Common myeloid progenitor, CD34-positive (primary cell): ENCODE measurements around the gene TBC1D22A.
"Not testable (repeated sequence)": the region's sequence is repeated elsewhere in the genome, so short reads cannot be mapped to it uniquely, and the experiment has no call there.

Experiments used
- CTCF ChIA-PET: fragments of 350-600 bp; sonication (Branson Sonifier 250); formaldehyde crosslinking; loops from one replicate; lab custom pipeline; 2021; ENCODE audit warnings: antibody characterized with exemption; lab: Charles Lee
- POLR2A ChIA-PET: fragments of 350-600 bp; sonication (Branson Sonifier 250); formaldehyde crosslinking; loops from one replicate; lab custom pipeline; 2021; ENCODE audit warnings: antibody characterized with exemption; lab: Charles Lee
- DNase-seq, 3 donors: peaks; one replicate each; pipeline versions ENCODE4 v3.0.0 to v3.0.0-alpha.2; 2013
- H3K27ac ChIP-seq, 2 experiments: 1 replicate in 1 of 2; 2 replicates in 1 of 2; pipeline ENCODE4 v1.7.0; 2013; ENCODE audit warnings: inconsistent platforms in 2 of 2, low read length in 2 of 2, mild to moderate bottlenecking in 2 of 2, low read depth in 1 of 2, moderate library complexity in 1 of 2; ENCODE audit not compliant: severe bottlenecking in 2 of 2, insufficient read depth in 1 of 2, poor library complexity in 1 of 2
- H3K27me3 ChIP-seq, 5 experiments: replicated peaks in 2 of 5; 1 replicate in 3 of 5; 2 replicates in 2 of 5; pipeline versions ENCODE4 v1.6.1 to v1.7.0; 2013; ENCODE audit warnings: low read length in 4 of 5, mild to moderate bottlenecking in 2 of 5, moderate library complexity in 2 of 5, inconsistent platforms in 1 of 5; ENCODE audit not compliant: insufficient read depth in 5 of 5, control insufficient read depth in 4 of 5
- H3K36me3 ChIP-seq, 4 experiments: 1 replicate in 2 of 4; 2 replicates in 2 of 4; pipeline versions ENCODE4 v1.6.1 to v1.7.0; 2013; ENCODE audit warnings: low read length in 3 of 4, control low read depth in 1 of 4, mild to moderate bottlenecking in 1 of 4; ENCODE audit not compliant: control insufficient read depth in 4 of 4, insufficient read depth in 4 of 4
- H3K4me1 ChIP-seq, 4 experiments: 1 replicate in 3 of 4; 2 replicates in 1 of 4; pipeline versions ENCODE4 v1.6.1 to v1.7.1; 2013; ENCODE audit warnings: low read length in 3 of 4, mild to moderate bottlenecking in 3 of 4, control low read depth in 1 of 4, inconsistent platforms in 1 of 4, moderate library complexity in 1 of 4; ENCODE audit not compliant: control insufficient read depth in 4 of 4, insufficient read depth in 4 of 4; ENCODE audit errors: control extremely low read depth in 1 of 4
- H3K4me3 ChIP-seq, 7 experiments: 1 replicate in 4 of 7; 2 replicates in 3 of 7; pipeline versions ENCODE4 v1.5.1 to v1.7.0; 2013; ENCODE audit warnings: mild to moderate bottlenecking in 7 of 7, low read length in 6 of 7, moderate library complexity in 6 of 7, inconsistent platforms in 2 of 7, low read depth in 2 of 7, control low read depth in 1 of 7; ENCODE audit not compliant: insufficient read depth in 4 of 7, control insufficient read depth in 1 of 7; ENCODE audit errors: extremely low read depth in 1 of 7
- H3K9me3 ChIP-seq, 5 experiments: 1 replicate in 4 of 5; 2 replicates in 1 of 5; pipeline versions ENCODE4 v1.6.1 to v1.7.1; 2013; ENCODE audit warnings: low read length in 4 of 5, mild to moderate bottlenecking in 2 of 5, inconsistent platforms in 1 of 5, low read depth in 1 of 5, moderate library complexity in 1 of 5; ENCODE audit not compliant: control insufficient read depth in 4 of 5, insufficient read depth in 2 of 5; ENCODE audit errors: control extremely low read depth in 1 of 5
- WGBS: methylation state at CpG from one replicate; pipeline ENCODE4 v1.1.5; 2013; ENCODE audit not compliant: insufficient coverage; 5-methylcytosine and 5-hydroxymethylcytosine counted together

TBC1D22A gene

GRCh38 chr22:47168441-47168840 lies 406.0 kb downstream of the TBC1D22A start:
- Histone ChIP-seq H3K27ac (no peak overlapping the region), H3K4me1 (no peaks in the 10 kb centered on the region), H3K36me3 (peaks cover 0 to 26% (median 2%) of the 10 kb centered on the region in 4 experiments), H3K9me3 (peaks cover 0 to 7% (median 0%) of the 10 kb centered on the region in 5 experiments), H3K4me3 (no peak overlapping the region), H3K27me3 (no peaks in the 10 kb centered on the region)
- CTCF ChIA-PET, result no interaction called here
- DNase-seq, result no peak
- POLR2A ChIA-PET, result no interaction called here
- 98% methylated on average over 12 of the region's 14 CpGs for WGBS

GRCh38 chr22:47168900-47169800 lies 406.7 kb downstream of the TBC1D22A start:
- peaks cover 0 to 31% (median under 1%) of the 10 kb centered on the region in 4 experiments for H3K36me3 ChIP-seq
- H3K4me1 ChIP-seq, result no peaks in the 10 kb centered on the region
- no peak for DNase-seq
- ChIA-PET CTCF (no interaction called here), POLR2A (no interaction called here)
- no peak overlapping the region for H3K4me3 ChIP-seq
- H3K9me3 ChIP-seq, result peaks cover 0 to 12% (median 3%) of the 10 kb centered on the region in 5 experiments
- H3K27me3 ChIP-seq, result no peaks in the 10 kb centered on the region
- no peak overlapping the region for H3K27ac ChIP-seq
- 97% methylated on average over 21 of the region's 25 CpGs for WGBS

- WGBS, result 98% methylated on average over 7 of the region's 9 CpGs
- peaks cover 0 to 13% (median 6%) of the 10 kb centered on the region in 5 experiments for H3K9me3 ChIP-seq
- CTCF ChIA-PET, result no interaction called here
These were observed 407.3 kb downstream of the TBC1D22A start for GRCh38 chr22:47169801-47170140.

GRCh38 chr22:47170511-47171440 lies 408.3 kb downstream of the TBC1D22A start:
- H3K27me3 ChIP-seq, CTCF ChIA-PET, POLR2A ChIA-PET, H3K27ac ChIP-seq, DNase-seq, H3K4me1 ChIP-seq, H3K4me3 ChIP-seq: not testable (repeated sequence)
- peaks cover 0 to 45% (median 4%) of the 10 kb centered on the region in 4 experiments for H3K36me3 ChIP-seq
- over 99% methylated on average over 15 of the region's 21 CpGs for WGBS
- peaks cover 0 to 17% (median 8%) of the 10 kb centered on the region in 5 experiments for H3K9me3 ChIP-seq

More at GRCh38 chr22:47169801-47170140, 407.3 kb downstream of the TBC1D22A start:
- POLR2A ChIA-PET, result no interaction called here
- H3K36me3 ChIP-seq, result peaks cover 0 to 38% (median 1%) of the 10 kb centered on the region in 4 experiments
- DNase-seq, result no peak
- H3K27me3 ChIP-seq, result no peaks in the 10 kb centered on the region
- no peak overlapping the region for H3K27ac ChIP-seq
- no peak overlapping the region for H3K4me3 ChIP-seq
- H3K4me1 ChIP-seq, result no peaks in the 10 kb centered on the region

GRCh38 chr22:47171441-47172221 lies 409.2 kb downstream of the TBC1D22A start:
- no peak overlapping the region for H3K4me3 ChIP-seq
- CTCF ChIA-PET, result no interaction called here
- H3K27me3 ChIP-seq, result no peaks in the 10 kb centered on the region
- DNase-seq, result no peak
- no peak overlapping the region for H3K27ac ChIP-seq
- 97% methylated on average over 19 of the region's 20 CpGs for WGBS
- POLR2A ChIA-PET, result no interaction called here
- H3K36me3 ChIP-seq, result peaks cover 0 to 45% (median 4%) of the 10 kb centered on the region in 4 experiments
- no peaks in the 10 kb centered on the region for H3K4me1 ChIP-seq
- H3K9me3 ChIP-seq, result peaks cover 0 to 17% (median 8%) of the 10 kb centered on the region in 5 experiments

GRCh38 chr22:47172771-47173534 lies 410.5 kb downstream of the TBC1D22A start:
- ChIA-PET POLR2A (no interaction called here), CTCF (no interaction called here)
- no peak overlapping the region for H3K27ac ChIP-seq
- peaks cover 0 to 47% (median 4%) of the 10 kb centered on the region in 4 experiments for H3K36me3 ChIP-seq
- H3K9me3 ChIP-seq, result peaks cover 0 to 16% (median 8%) of the 10 kb centered on the region in 5 experiments
- no peak for DNase-seq
- 99% methylated on average over 19 of the region's 21 CpGs for WGBS
- H3K4me3 ChIP-seq, result no peak overlapping the region
- no peaks in the 10 kb centered on the region for H3K4me1 ChIP-seq
- no peaks in the 10 kb centered on the region for H3K27me3 ChIP-seq
